ENCODE results near the gene GSK3A. TPM values are rescaled to one million over a fixed set of nuclear protein-coding genes. Genes with fewer than 3 reads are reported as not detected.

The GSK3A gene
- total and polyA plus RNA-seq, 2 of the 4 experiments (the other 2 are of a cell fraction) = 8.1 to 43.3 TPM

- Histone ChIP-seq H3K9ac (ENCODE audit: low read depth, low read length) (no peak overlapping the region), H3K79me1 (ENCODE audit: low read depth in 1 of 2, low read length in 2 of 2) (no peaks in the 10 kb centered on the region), H4K5ac (ENCODE audit: low read depth, low read length) (no peak overlapping the region), H3K27ac (ENCODE audit: insufficient read depth, low read length) (no peak overlapping the region), H3K27me3 (ENCODE audit: control insufficient read depth, insufficient read depth, low read length) (no peaks in the 10 kb centered on the region), H3K56ac (ENCODE audit: extremely low read depth, insufficient read depth, low read length) (no peak overlapping the region), H3K4me2 (ENCODE audit: low read depth, low read length) (no peak overlapping the region), H2BK120ac (ENCODE audit: low read depth, low read length) (no peak overlapping the region), H3K4me3 (ENCODE audit: insufficient read depth, low read depth, low read length) (no peak overlapping the region), H4K8ac (ENCODE audit: low read depth in 2 of 2, low read length in 2 of 2) (no peak overlapping the region), H3K23ac (ENCODE audit: low read depth, low read length) (no peak overlapping the region), H2AFZ (replicated peaks; ENCODE audit: low read length, poor library complexity) (no peak overlapping the region), H3K36me3 (ENCODE audit: control insufficient read depth, insufficient read depth, low read length) (no peaks in the 10 kb centered on the region), H3K4me1 (ENCODE audit: control insufficient read depth, insufficient read depth, low read length) (peaks cover 7% of the 10 kb centered on the region), H3K4ac (ENCODE audit: low read depth, low read length) (no peak overlapping the region), H3K14ac (replicated peaks; ENCODE audit: low read depth, low read length) (no peak overlapping the region), H3K9me1 (ENCODE audit: insufficient read depth, low read length) (peaks cover 13% of the 10 kb centered on the region), H3K18ac (ENCODE audit: low read depth, low read length) (no peak overlapping the region), H4K91ac (ENCODE audit: insufficient read depth, low read depth, low read length) (no peak overlapping the region), H2BK15ac (ENCODE audit: low read depth, low read length) (no peak overlapping the region), H2AK9ac (replicated peaks; ENCODE audit: low read depth, low read length, poor library complexity) (no peak overlapping the region), H2BK20ac (ENCODE audit: low read depth, low read length) (no peak overlapping the region), H2AK5ac (ENCODE audit: low read depth, low read length) (no peak overlapping the region), H4K20me1 (ENCODE audit: insufficient read depth, low read length) (no peaks in the 10 kb centered on the region), H3K9me3 (ENCODE audit: control insufficient read depth, insufficient read depth, low read length) (peaks cover 2% of the 10 kb centered on the region), H2BK5ac (ENCODE audit: low read depth, low read length, poor library complexity, severe bottlenecking) (no peak overlapping the region)
- DNase-seq (no peak), ATAC-seq (ENCODE audit: low read depth) (no peak)
- TF ChIP-seq RFX5 (IDR thresholded peaks at IDR 0.05; ENCODE audit: low read depth, low read length) (no peak), MAZ (IDR thresholded peaks at IDR 0.05; ENCODE audit: borderline replicate concordance, low read depth, low read length) (no peak), MAFK (IDR thresholded peaks at IDR 0.05; ENCODE audit: low read depth, low read length) (no peak), SMC3 (IDR thresholded peaks at IDR 0.05; ENCODE audit: low read depth, low read length) (no peak), POLR2A (IDR thresholded peaks at IDR 0.05; ENCODE audit: low read depth, low read length) (no peak), NFE2L2 (IDR thresholded peaks at IDR 0.05; ENCODE audit: low read depth, low read length) (no peak), BHLHE40 (IDR thresholded peaks at IDR 0.05; ENCODE audit: low read depth, low read length) (no peak), CEBPB (IDR thresholded peaks at IDR 0.05; ENCODE audit: low read depth, low read length) (no peak), MXI1 (IDR thresholded peaks at IDR 0.05; ENCODE audit: borderline replicate concordance, low read depth, low read length) (no peak), FOS (IDR thresholded peaks at IDR 0.05; ENCODE audit: low read depth, low read length) (no peak), USF2 (IDR thresholded peaks at IDR 0.05; ENCODE audit: low read depth, low read length) (no peak), CTCF (conservative IDR thresholded peaks at IDR 0.05; ENCODE audit: low read depth, low read length) (no peak), ELK1 (IDR thresholded peaks at IDR 0.05; ENCODE audit: borderline replicate concordance, low read depth, low read length) (no peak), RAD21 (IDR thresholded peaks at IDR 0.05; ENCODE audit: low read length) (no peak), CHD1 (IDR thresholded peaks at IDR 0.05; ENCODE audit: low read depth, low read length) (no peak)
- intact Hi-C loops (cut with micrococcal nuclease) = no loop called here
- CTCF ChIA-PET = no interaction called here
- dilution Hi-C loops (cut with HindIII; ENCODE audit: low sequenced_read_pairs, unreplicated experiment) = no loop called here
- WGBS, 2 experiments (ENCODE audit: extremely low coverage in 2 of 2, insufficient read length in 1 of 2) = 57% methylated on average over 1 of the region's 1 CpG; no CpG with 5 or more reads in 1 of the 2 experiments
- no TSS peak for BruUV-seq (replicated peaks)
- POLR2A ChIA-PET (ENCODE audit: unreplicated experiment) = no interaction called here
- in situ Hi-C loops (cut with MboI; ENCODE audit: low sequenced_read_pairs) = loop anchor here (5.0 kb wide), 1 partner anchor 81 kb away; no protein-coding TSS in a partner anchor
Observed at GRCh38 chr19:42188665-42189064, 53.7 kb downstream of the GSK3A start.

Measured in IMR-90 (cell line).